HL-60 (cell line): ENCODE results near the gene SCN5A.

Source experiments
- CTCF ChIP-seq: IDR thresholded peaks from one replicate; pipeline ENCODE4 v1.5.1; 2011; ENCODE audit warnings: low read length, control low read depth, inconsistent platforms; ENCODE audit not compliant: insufficient read depth
- GABPA ChIP-seq: IDR thresholded peaks from 2 replicates; pipeline ENCODE4 v1.6.1; 2012; ENCODE audit warnings: low read depth
- POLR2AphosphoS5 ChIP-seq: IDR thresholded peaks from 2 replicates; pipeline ENCODE4 v1.6.1; 2012; ENCODE audit warnings: low read depth
- REST ChIP-seq: IDR thresholded peaks from 2 replicates; pipeline ENCODE4 v1.6.1; 2012; ENCODE audit warnings: low read depth; ENCODE audit not compliant: insufficient replicate concordance

- TF ChIP-seq CTCF (no peak), POLR2AphosphoS5 (no peak), REST (no peak), GABPA (no peak)
Measured at GRCh38 chr3:38576526-38577370, 72.7 kb downstream of the SCN5A start.
